ENCODE measurements around the gene GABRR2.

GABRR2 gene

DNA sequence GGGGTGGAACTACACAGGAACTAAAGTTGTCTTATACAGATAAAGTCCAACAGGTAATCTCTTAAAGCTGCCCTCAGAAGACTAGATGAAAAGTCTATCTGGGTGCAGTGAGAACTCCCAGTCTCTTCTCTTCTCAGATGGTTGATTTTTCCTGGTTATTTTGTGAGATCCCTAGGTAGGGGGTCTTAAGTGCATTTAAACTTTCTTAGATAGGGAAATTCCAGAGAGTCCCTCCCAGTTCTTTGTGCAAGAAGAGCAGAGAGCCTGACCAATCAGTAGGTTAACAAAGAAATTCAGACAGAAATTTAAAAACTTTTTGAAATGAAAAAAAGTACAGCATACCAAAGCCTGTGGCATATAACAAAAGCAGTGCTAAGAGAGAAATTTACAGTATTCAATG lies 2.0 kb upstream of the GABRR2 start:
- no peak for DNase-seq (ENCODE audit: low spot score)
- in situ Hi-C loops (cut with MboI; ENCODE audit: low sequenced_read_pairs, unreplicated experiment): no loop called here
- TF ChIP-seq, protein P1, sequence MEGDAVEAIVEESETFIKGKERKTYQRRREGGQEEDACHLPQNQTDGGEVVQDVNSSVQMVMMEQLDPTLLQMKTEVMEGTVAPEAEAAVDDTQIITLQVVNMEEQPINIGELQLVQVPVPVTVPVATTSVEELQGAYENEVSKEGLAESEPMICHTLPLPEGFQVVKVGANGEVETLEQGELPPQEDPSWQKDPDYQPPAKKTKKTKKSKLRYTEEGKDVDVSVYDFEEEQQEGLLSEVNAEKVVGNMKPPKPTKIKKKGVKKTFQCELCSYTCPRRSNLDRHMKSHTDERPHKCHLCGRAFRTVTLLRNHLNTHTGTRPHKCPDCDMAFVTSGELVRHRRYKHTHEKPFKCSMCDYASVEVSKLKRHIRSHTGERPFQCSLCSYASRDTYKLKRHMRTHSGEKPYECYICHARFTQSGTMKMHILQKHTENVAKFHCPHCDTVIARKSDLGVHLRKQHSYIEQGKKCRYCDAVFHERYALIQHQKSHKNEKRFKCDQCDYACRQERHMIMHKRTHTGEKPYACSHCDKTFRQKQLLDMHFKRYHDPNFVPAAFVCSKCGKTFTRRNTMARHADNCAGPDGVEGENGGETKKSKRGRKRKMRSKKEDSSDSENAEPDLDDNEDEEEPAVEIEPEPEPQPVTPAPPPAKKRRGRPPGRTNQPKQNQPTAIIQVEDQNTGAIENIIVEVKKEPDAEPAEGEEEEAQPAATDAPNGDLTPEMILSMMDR (IDR thresholded peaks at IDR 0.05; ENCODE audit: borderline replicate concordance, control extremely low read depth, extremely low read depth, insufficient read depth, missing control alignments): no peak

DNA sequence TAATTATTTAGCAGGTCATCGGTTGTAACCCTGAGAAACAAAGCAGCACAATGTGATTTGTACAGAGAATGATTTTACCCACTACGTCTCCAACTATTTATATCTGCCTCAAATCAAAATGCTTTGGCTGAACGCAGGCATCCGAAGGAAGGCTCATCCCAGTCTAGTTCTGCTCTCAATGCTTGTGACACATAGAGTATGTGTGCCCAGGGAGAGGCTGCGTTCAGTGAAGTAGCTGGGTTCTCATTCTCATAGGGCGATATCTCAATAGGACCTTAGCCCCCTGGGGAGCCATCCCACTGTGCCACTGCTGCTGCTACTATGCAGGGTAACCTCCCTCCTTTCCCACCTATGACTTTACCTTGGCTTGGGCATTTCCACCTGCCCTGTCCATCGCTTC lies 407 bp downstream of the GABRR2 start:
- in situ Hi-C loops (cut with MboI; ENCODE audit: low sequenced_read_pairs, unreplicated experiment): no loop called here
- DNase-seq (ENCODE audit: low spot score): no peak
- TF ChIP-seq, protein P1 (IDR thresholded peaks at IDR 0.05; ENCODE audit: borderline replicate concordance, control extremely low read depth, extremely low read depth, insufficient read depth, missing control alignments): no peak

DNA sequence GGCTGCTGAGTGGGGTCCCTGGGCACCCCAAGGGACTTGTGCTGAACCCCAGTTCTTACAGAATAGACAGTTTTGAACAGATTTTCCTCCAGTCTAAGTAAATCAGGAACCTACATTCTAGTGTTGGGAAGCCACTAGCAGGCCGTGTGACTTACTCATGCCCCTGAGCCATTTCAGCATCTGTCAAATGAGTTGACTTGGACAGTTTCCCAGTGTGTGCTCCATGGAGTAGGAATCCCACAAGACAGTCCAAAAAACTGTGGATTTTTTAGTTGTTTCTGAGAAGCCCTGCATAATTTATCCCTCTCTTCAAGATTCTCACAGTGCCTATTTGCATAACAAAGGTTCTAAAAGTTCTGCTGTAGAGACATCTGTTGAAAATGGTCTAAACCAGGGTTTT lies 2.1 kb downstream of the GABRR2 start:
- in situ Hi-C loops (cut with MboI; ENCODE audit: low sequenced_read_pairs, unreplicated experiment): no loop called here
- TF ChIP-seq, protein P1 (IDR thresholded peaks at IDR 0.05; ENCODE audit: borderline replicate concordance, control extremely low read depth, extremely low read depth, insufficient read depth, missing control alignments): no peak
- no peak for DNase-seq (ENCODE audit: low spot score)

DNA sequence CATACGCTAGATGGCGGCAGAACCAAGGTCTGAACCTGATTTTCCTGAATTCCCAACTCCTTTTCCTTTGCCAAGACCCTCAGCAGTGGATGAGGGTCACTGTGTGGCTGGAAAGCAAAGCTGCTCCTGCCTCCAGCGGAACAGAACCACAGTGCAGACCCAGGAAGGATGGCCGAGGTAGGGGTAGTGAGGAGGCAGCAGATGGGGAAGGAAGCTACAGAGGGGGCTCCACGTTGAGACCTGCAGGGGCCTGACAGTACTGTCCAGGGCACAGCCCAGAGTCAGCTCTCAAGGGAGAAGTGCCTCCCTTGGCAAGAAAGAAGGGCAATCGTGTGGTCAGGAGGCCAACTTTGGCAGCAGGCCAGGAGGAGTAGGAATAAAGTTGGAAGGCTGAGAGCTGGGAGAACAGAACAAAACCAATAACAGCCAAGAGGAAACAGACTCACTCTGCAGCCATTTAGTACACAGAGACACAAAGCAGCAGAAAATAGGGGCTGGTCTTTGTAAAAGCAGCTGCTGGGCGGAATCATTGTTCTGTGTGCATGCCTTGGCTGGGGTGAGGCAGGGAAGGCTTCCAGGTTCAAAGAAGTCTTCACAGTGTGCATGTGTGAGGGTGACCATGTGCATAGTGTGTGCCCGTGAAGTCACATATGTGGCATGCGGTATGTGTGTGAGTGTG lies 3.1 kb downstream of the GABRR2 start:
- DNase-seq (ENCODE audit: low spot score): no peak
- TF ChIP-seq, protein P1 (IDR thresholded peaks at IDR 0.05; ENCODE audit: borderline replicate concordance, control extremely low read depth, extremely low read depth, insufficient read depth, missing control alignments): no peak
- in situ Hi-C loops (cut with MboI; ENCODE audit: low sequenced_read_pairs, unreplicated experiment): no loop called here

DNA sequence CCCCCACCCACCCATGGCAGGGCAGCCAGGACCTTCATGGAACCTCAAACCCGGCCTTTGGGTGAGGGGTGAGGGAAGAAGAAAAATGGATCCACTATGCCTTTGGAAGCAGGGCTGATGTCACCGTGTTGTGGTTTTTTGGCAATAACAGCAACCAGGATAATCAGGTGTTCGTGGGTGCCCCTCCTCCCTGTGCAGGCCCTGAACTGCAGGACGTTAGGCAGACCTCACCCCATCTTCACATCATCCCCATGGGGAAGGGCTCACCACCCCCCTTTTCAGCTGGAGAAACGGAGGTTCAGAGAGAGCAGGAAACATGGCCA lies 3.6 kb downstream of the GABRR2 start:
- in situ Hi-C loops (cut with MboI; ENCODE audit: low sequenced_read_pairs, unreplicated experiment): no loop called here
- DNase-seq (ENCODE audit: low spot score): no peak
- TF ChIP-seq, protein P1 (IDR thresholded peaks at IDR 0.05; ENCODE audit: borderline replicate concordance, control extremely low read depth, extremely low read depth, insufficient read depth, missing control alignments): no peak

DNA sequence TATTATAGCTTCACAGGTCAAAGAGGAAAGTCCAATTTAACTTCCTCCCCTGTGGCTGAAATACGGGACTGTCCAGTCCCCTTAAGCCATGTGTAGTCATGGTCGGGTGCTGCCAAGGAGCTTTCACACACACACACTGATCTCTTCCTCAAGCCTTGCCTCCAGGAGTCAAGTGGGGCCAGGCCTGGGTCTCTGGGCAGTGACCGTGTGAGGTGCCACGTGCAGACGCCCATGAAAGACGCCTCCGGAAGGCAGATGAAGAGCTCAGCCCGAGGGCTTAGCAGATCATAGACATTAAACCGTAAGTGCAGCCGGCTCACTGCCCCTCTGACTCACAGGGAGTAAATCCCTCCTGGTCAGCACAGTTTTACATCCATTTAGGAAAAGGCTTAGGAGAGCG lies 4.2 kb downstream of the GABRR2 start:
- in situ Hi-C loops (cut with MboI; ENCODE audit: low sequenced_read_pairs, unreplicated experiment): no loop called here
- TF ChIP-seq, protein P1 (IDR thresholded peaks at IDR 0.05; ENCODE audit: borderline replicate concordance, control extremely low read depth, extremely low read depth, insufficient read depth, missing control alignments): no peak
- DNase-seq (ENCODE audit: low spot score): no peak

Measured in GM13976 (cell line).